GM19035 (cell line): ENCODE results near the gene HDAC7.
"Not testable (repeated sequence)": the region's sequence is repeated elsewhere in the genome, so short reads cannot be mapped to it uniquely, and the experiment has no call there.

Experiments used
- ATAC-seq: cut with Tn5 transposase; IDR thresholded peaks from one replicate; pipeline ENCODE4 v1.9.1; 2021; ENCODE audit not compliant: unreplicated experiment

Gene HDAC7

GRCh38 chr12:47829584-47829983 is 9.9 kb upstream of the HDAC7 start:
- ATAC-seq: no peak

DNA sequence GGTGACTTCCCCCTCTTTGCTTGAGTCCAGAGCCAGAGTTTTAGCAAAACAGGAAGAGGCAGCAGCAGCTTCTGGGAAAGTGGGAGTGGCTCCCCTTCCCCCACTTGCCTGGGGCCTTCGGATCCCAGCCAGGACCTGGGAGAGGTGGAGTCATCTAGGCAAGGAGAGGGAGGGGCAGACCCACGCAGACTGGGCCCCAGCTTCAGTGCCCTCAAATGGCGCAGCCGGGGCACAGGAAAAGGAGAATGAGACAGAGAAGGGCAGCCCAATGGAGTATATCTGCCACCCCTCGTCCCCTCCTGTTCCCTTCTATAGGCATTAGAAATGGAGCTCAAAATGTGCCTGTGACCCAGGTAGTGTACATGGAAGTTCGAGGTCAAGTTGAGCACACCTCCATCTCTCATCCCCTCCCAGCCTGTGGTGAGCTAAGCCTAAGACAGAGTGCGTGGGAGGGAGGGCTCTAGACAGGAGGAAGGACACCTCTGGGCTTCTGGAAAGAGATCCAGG is 9.3 kb upstream of the HDAC7 start:
- ATAC-seq: no peak

DNA sequence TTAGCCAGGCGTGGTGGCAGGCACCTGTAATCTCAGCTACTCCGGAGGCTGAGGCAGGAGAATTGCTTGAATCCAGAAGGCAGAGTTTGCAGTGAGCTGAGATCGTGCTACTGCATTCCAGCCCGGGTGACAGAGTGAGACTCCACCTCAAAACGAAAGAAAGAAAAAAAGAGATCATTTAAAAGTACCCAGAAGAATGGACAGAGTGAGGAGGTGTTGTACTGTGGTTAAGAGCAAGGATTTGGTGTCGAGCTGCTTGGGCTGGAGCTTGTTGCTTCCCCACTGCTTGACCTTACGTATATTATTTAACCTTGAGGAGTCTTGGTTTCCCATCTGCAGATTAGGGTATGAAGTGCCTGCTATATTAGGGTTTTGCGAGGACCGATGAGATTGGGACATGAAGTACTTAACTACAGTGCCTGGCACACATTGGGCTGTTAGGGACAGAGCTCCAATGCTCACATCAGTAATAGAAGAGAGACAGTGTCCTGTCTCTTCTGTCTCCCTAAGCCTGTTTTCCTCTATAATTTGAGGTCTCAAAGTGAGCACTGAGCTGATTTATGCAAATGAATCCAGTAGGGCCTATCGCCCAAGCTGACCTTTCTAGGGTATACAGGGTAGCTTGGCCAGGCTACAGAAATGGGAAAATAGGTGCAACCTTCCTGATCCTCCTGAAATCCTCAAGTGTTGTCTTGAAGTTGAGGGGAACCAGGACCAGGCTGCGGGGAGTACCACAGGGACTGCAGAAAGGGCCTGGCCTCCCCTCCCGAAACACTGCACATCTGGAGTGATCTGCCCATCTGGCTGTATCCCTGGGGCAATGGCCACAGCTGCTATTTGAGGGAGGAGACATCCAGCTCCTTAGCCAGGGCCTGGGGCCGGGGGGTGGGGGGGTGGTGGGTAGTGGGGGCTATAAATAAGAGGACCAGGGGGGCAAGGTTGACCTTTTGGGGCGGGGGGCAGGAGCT is 8.6 kb upstream of the HDAC7 start:
- no peak for ATAC-seq

- no peak for ATAC-seq
These were observed 5.5 kb upstream of the HDAC7 start for GRCh38 chr12:47825173-47825639.

DNA sequence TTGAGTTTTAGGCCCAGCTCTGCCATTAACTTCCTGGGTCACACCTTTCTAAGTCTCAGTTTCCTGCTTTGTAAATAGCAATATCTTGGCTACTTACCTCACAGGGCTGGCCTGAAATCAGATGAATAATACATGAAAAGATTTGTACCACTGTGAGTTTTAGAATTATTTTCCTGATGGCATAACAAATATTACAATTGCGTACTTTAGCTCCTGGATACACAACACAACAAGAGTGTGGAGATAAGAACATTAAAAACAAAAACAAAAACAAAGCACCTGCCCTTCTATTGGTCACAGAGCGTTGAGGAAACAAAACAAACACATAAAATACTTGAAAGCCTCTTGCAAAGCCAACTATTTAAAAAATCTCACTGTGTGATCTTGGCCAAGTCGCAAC is 4.9 kb upstream of the HDAC7 start:
- no peak for ATAC-seq

DNA sequence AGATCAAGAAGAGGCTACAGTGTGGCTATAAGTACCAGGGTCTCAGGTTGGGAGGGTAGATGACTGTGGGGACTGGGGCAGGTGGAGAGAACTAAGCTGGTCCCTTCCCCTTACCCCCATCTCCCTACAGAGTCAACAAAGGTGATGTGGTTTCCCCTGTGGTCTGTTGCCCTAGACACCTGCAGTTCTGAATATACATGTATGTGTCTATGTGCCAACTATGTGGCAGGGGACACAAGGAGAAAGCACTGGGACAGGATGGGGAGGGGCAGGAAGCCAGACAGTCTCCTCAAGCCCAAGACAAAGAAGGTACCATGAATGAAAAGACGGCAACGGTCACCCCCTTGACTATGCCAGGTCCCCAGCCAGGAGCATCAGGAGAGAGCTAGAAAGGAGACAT is 4.5 kb upstream of the HDAC7 start:
- no peak for ATAC-seq

- no peak for ATAC-seq
These were observed 3.9 kb upstream of the HDAC7 start for GRCh38 chr12:47823422-47824086.

DNA sequence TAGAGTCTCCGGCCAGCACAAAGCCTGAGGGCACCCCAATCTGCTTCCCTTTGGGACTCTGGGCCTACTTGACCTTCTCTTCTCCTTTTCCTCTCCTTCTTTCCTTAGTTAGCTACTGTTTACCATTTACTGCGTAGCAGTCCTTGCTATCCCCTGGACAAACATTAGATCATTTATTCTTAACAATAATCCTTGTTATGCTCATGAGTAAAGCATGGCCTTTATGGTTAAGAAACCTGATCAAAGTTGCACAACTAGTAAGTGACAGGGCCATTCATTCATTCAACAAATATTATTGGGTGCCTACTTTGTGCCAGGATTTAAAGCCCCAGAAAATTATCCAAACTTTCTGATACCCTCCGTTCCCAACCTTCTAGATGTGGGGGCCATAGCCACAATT is 3.2 kb upstream of the HDAC7 start:
- no peak for ATAC-seq

DNA sequence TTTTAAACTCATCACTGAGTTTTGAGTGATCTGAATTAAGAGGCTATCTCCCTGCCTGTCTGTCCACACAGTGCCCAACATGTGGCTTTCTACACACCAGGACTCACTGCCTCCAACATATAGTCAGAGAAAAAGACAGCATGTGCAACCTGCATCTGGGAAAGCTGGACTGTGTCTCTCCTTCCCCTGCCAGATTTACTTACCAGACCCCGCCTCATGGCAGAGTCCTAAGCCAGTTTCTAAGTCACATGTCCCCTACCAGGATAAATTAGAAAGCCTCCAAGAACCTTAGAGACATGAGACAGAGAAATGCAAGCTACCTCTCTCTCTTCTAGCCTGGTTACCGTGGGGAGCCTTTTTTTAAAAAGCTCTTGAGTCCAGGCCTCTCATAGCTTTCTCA is 2.7 kb upstream of the HDAC7 start:
- ATAC-seq: no peak

GRCh38 chr12:47821346-47821706 is 1.6 kb upstream of the HDAC7 start:
- ATAC-seq: no peak

GRCh38 chr12:47820631-47821345 is 1.1 kb upstream of the HDAC7 start:
- no peak for ATAC-seq

DNA sequence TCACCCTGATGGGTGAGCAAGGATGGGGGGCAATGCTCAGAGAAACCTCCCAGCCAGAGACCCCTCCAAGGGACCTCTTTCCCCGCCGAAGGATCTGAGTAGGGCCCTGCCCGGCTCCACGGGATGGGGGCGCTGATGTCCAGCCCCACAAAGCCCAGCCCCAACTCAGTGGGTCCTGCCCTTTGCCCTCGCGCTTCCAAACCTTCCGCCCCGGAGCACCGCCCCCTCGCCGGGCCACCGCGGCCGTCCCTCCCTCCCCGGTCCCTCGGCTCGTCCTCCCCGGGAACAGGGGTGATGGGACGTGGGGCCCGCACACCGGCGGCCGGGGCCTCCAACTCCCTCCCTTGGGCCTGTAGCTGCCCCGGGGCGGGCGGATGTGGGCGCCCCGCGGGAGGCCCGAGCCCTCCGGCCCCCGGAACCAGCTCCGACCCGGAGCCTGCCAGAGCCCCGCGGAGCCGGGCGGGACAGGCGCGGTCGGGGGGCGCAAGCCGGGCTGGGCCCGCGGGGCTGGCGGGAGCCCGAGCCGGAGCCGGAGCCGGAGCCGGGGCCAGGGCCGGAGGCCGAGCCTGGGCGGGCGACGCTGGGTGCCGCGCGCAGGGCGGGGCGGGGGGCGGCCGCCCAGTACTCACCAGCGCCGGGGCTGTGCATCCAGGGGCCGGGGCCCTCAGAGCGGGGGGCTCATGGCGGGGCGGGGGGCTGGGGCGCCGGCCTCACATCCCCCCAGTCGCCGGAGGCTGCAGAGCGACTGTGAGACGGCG is 386 bp downstream of the HDAC7 start:
- peak; percentile 38 for ATAC-seq

GRCh38 chr12:47818467-47819137 is 1.1 kb downstream of the HDAC7 start:
- peak; percentile 25 for ATAC-seq

GRCh38 chr12:47818007-47818376 is 1.7 kb downstream of the HDAC7 start:
- ATAC-seq: no peak

DNA sequence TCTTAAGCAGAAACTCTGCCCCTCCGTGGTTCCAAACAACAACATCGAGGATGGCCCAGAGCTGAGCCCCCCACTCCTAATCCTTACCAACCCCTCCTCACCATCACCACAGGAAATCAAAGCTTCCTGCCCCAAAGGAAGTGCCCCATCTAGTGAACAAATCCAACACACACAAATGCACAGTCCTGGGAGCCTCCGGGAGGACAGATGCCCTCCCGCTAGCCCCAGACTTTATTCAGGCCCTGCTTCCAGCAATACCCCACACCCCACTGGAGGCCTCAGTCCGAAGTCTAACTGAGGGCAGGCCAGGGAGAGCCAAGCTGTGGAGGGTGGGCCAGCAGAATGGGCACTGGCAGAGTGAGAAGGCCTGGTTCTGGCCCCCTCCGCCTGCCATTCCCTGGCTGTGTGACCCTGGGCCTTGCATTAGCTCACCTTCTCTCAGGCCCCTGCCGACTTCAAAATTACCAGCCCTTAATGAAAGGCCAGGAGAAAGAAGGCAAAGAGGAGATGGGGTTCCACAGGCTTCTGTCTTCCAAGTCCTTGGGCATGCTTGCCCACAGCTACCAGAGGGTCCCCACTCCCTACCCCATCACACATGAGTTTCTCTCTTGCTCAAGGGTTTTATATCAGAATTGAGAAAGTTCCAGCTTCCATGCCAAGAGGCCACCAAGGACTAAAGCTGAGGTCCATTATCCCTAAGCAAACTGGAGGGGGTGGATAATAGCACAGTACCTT is 2.3 kb downstream of the HDAC7 start:
- no peak for ATAC-seq

GRCh38 chr12:47816403-47817271 is 3.1 kb downstream of the HDAC7 start:
- ATAC-seq: no peak

DNA sequence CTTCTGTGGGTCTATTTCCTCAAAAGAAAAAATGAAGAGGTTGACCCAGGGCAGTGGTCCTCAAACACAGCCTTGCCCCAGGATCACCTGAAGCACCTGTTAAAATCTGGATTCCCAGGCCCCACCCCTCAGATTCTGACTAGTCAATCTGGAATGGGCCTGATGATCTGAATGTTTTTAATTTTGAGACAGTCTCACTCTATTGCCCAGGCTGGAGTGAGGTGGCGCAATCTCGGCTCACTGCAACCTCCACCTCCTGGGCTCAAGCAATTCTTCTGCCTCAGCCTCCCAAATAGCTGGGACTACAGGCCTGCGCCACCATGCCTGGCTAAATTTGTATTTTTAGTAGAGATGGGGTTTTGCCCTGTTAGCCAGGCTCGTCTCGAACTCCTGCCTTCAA is 4.3 kb downstream of the HDAC7 start:
- ATAC-seq: not testable (repeated sequence)

DNA sequence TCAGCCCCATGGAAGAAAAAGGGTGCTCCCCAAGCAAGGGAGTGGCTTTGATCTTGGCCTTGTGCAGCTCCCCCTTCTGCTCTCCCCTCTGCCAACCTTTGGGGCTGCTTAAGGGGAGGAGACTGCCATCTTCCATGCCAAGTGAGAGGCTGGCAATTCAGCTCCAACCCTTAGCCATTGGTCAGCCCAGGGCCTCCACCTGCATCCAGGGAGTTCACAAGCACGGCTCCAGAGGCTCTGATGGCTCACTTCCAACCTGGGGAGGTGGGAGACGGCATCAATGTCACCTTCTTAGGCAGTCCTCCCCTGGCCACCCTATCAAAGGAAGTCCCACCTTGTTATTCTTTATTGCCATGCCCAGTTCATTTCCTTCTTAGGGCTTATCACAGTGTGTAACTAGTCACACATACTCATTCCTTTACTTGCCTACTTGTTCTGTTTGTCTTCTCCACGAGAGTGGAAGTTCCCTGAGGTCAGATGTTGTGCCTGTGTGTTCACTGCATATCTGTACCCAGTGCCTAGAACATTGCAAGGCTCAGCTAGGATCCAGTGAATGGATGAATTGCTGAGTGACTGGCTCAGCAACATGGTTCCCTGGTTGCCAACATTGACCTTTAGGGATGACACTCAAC is 5.0 kb downstream of the HDAC7 start:
- ATAC-seq: no peak
